ENCODE results near the gene CCDC136. TPM values are rescaled to one million over a fixed set of nuclear protein-coding genes. Genes with fewer than 3 reads are reported as not detected.

CCDC136 gene
- total RNA-seq, 1 experiment from 2014 or later: 11.1 TPM

DNA sequence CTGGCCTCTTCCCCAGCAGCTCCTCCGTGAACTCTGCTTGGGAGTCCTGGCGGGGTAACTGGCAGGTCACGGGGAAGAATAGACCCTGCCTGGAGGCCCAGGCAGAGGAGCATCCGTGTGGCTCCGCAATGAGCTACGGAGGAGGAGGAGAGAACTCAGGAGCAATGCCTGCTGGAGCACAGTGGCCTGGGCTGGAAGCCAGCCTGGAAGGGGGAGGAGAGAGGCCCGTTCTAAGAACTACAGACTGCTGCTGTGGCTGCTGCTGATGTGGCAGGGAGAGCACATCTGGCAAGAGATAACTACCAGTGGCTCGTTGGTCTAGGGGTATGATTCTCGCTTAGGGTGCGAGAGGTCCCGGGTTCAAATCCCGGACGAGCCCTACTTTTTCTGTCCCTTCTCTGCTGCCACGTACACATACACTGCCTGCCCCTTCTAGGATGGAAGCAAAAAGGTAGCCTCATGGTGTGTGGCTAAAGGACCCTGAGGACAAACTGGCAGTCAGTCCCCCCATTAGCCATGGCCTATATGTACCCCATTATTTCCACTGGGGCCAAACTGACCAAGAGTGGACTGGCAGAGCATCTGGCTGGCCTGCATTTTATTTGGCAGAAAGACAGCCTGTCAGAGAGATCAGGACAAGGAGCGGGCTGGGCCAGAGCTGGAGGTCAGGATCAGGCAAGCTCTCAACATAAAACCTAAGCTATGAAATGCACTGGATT lies 8.5 kb upstream of the CCDC136 start:
- Histone ChIP-seq H2AFZ (ENCODE audit: low read depth, low read length, poor library complexity, severe bottlenecking) (no peak overlapping the region), H4K20me1 (ENCODE audit: insufficient read depth) (no peaks in the 10 kb centered on the region), H3K9me3 (ENCODE audit: control insufficient read depth in 1 of 2, insufficient read depth in 1 of 2, low read depth in 1 of 2, low read length in 2 of 2) (no peaks in the 10 kb centered on the region), H3K9me2 (ENCODE audit: insufficient read depth) (no peaks in the 10 kb centered on the region), H3K27ac (ENCODE audit: low read depth, low read length) (no peak overlapping the region), H3K79me2 (ENCODE audit: insufficient read depth, low read length) (no peaks in the 10 kb centered on the region), H3K9ac (ENCODE audit: low read length) (no peak overlapping the region), H3K4me1 (ENCODE audit: control insufficient read depth in 1 of 2, insufficient read depth in 2 of 2, low read length in 2 of 2) (no peaks in the 10 kb centered on the region), H3K4me2 (ENCODE audit: low read length) (no peak overlapping the region), H3K27me3 (ENCODE audit: insufficient read depth, low read length) (no peaks in the 10 kb centered on the region), H3K4me3 (replicated peaks in 1 of 2; ENCODE audit: low read depth in 1 of 2, low read length in 2 of 2) (no peak overlapping the region), H3K36me3 (ENCODE audit: control insufficient read depth in 1 of 2, insufficient read depth in 2 of 2, low read length in 2 of 2) (no peaks in the 10 kb centered on the region)
- POLR2A ChIA-PET: no interaction called here
- DNase-seq (ENCODE audit: low read depth, low spot score) (peak; percentile 8), ATAC-seq (peak; percentile 88)
- CTCF ChIA-PET: no interaction called here
- intact Hi-C loops (cut with micrococcal nuclease): no loop called here
- no TSS peak for BruUV-seq (replicated peaks)
- RAD21 ChIA-PET (ENCODE audit: low non-redundant PET in 1 of 2, low total read pairs in 2 of 2, uncharacterized antibody in 2 of 2, unreplicated experiment in 2 of 2): no interaction called here
- no peak for TF ChIP-seq CBX3 (IDR thresholded peaks at IDR 0.05; ENCODE audit: low read depth)
- TF ChIP-seq, protein P1, sequence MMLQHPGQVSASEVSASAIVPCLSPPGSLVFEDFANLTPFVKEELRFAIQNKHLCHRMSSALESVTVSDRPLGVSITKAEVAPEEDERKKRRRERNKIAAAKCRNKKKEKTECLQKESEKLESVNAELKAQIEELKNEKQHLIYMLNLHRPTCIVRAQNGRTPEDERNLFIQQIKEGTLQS (IDR thresholded peaks at IDR 0.05): peak; percentile 86

DNA sequence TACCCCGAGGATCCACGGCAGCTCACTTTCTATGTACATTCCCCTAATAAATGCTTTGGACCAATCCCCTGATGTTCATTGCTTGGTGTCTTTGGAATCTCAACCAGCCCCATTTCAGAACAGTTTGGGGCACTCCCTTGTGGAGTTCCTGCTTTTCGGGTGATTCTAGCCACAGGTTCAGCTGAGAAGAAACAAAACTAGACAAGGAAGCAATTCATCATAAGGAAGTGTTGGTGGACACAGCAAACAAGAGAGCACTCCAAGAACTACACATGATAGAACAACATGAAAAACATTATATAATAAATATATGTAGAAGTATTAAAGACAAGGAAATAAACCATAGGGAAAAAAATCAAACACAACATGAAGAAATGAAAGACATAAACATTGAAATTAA lies 6.0 kb upstream of the CCDC136 start:
- H3K79me2 ChIP-seq (ENCODE audit: insufficient read depth, low read length): no peaks in the 10 kb centered on the region
- no TSS peak for BruUV-seq (replicated peaks)
- H3K27me3 ChIP-seq (ENCODE audit: insufficient read depth, low read length): no peaks in the 10 kb centered on the region
- H3K4me3 ChIP-seq (replicated peaks in 1 of 2; ENCODE audit: low read depth in 1 of 2, low read length in 2 of 2): no peak overlapping the region
- no peak overlapping the region for H3K4me2 ChIP-seq (ENCODE audit: low read length)
- ATAC-seq (no peak), DNase-seq (ENCODE audit: low read depth, low spot score) (no peak)
- no peaks in the 10 kb centered on the region for H3K9me3 ChIP-seq (ENCODE audit: control insufficient read depth in 1 of 2, insufficient read depth in 1 of 2, low read depth in 1 of 2, low read length in 2 of 2)
- CTCF ChIA-PET: no interaction called here
- RAD21 ChIA-PET (ENCODE audit: low non-redundant PET in 1 of 2, low total read pairs in 2 of 2, uncharacterized antibody in 2 of 2, unreplicated experiment in 2 of 2): no interaction called here
- intact Hi-C loops (cut with micrococcal nuclease): no loop called here
- POLR2A ChIA-PET: no interaction called here
- H3K4me1 ChIP-seq (ENCODE audit: control insufficient read depth in 1 of 2, insufficient read depth in 2 of 2, low read length in 2 of 2): no peaks in the 10 kb centered on the region
- no peak overlapping the region for H3K9ac ChIP-seq (ENCODE audit: low read length)
- H3K36me3 ChIP-seq (ENCODE audit: control insufficient read depth in 1 of 2, insufficient read depth in 2 of 2, low read length in 2 of 2): no peaks in the 10 kb centered on the region
- no peak overlapping the region for H3K27ac ChIP-seq (ENCODE audit: low read depth, low read length)
- no peaks in the 10 kb centered on the region for H4K20me1 ChIP-seq (ENCODE audit: insufficient read depth)
- H2AFZ ChIP-seq (ENCODE audit: low read depth, low read length, poor library complexity, severe bottlenecking): no peak overlapping the region
- no peaks in the 10 kb centered on the region for H3K9me2 ChIP-seq (ENCODE audit: insufficient read depth)
- TF ChIP-seq, protein P2, sequence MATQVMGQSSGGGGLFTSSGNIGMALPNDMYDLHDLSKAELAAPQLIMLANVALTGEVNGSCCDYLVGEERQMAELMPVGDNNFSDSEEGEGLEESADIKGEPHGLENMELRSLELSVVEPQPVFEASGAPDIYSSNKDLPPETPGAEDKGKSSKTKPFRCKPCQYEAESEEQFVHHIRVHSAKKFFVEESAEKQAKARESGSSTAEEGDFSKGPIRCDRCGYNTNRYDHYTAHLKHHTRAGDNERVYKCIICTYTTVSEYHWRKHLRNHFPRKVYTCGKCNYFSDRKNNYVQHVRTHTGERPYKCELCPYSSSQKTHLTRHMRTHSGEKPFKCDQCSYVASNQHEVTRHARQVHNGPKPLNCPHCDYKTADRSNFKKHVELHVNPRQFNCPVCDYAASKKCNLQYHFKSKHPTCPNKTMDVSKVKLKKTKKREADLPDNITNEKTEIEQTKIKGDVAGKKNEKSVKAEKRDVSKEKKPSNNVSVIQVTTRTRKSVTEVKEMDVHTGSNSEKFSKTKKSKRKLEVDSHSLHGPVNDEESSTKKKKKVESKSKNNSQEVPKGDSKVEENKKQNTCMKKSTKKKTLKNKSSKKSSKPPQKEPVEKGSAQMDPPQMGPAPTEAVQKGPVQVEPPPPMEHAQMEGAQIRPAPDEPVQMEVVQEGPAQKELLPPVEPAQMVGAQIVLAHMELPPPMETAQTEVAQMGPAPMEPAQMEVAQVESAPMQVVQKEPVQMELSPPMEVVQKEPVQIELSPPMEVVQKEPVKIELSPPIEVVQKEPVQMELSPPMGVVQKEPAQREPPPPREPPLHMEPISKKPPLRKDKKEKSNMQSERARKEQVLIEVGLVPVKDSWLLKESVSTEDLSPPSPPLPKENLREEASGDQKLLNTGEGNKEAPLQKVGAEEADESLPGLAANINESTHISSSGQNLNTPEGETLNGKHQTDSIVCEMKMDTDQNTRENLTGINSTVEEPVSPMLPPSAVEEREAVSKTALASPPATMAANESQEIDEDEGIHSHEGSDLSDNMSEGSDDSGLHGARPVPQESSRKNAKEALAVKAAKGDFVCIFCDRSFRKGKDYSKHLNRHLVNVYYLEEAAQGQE (IDR thresholded peaks at IDR 0.05; ENCODE audit: low read depth): no peak
- TF ChIP-seq SIN3A (IDR thresholded peaks at IDR 0.05; ENCODE audit: low read depth) (no peak), RAD21 (IDR thresholded peaks at IDR 0.05; ENCODE audit: low read depth) (no peak), ZNF274 (IDR thresholded peaks at IDR 0.05; ENCODE audit: low read depth, low read length) (no peak), SRF (IDR thresholded peaks at IDR 0.05; ENCODE audit: low read depth) (no peak), ZFX (IDR thresholded peaks at IDR 0.05) (no peak), YY1 (IDR thresholded peaks at IDR 0.05; ENCODE audit: extremely low read depth, insufficient replicate concordance, low read depth, low read length) (no peak), POLR2AphosphoS5 (IDR thresholded peaks at IDR 0.05; ENCODE audit: low read depth, low read length) (no peak)
- TF ChIP-seq, protein P3, sequence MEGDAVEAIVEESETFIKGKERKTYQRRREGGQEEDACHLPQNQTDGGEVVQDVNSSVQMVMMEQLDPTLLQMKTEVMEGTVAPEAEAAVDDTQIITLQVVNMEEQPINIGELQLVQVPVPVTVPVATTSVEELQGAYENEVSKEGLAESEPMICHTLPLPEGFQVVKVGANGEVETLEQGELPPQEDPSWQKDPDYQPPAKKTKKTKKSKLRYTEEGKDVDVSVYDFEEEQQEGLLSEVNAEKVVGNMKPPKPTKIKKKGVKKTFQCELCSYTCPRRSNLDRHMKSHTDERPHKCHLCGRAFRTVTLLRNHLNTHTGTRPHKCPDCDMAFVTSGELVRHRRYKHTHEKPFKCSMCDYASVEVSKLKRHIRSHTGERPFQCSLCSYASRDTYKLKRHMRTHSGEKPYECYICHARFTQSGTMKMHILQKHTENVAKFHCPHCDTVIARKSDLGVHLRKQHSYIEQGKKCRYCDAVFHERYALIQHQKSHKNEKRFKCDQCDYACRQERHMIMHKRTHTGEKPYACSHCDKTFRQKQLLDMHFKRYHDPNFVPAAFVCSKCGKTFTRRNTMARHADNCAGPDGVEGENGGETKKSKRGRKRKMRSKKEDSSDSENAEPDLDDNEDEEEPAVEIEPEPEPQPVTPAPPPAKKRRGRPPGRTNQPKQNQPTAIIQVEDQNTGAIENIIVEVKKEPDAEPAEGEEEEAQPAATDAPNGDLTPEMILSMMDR (IDR thresholded peaks at IDR 0.05 in 2 of 3, conservative IDR thresholded peaks at IDR 0.05 in 1 of 3; ENCODE audit: borderline replicate concordance in 1 of 3, insufficient read depth in 1 of 3, low read depth in 2 of 3, low read length in 2 of 3): no peak
- TF ChIP-seq, protein P4, sequence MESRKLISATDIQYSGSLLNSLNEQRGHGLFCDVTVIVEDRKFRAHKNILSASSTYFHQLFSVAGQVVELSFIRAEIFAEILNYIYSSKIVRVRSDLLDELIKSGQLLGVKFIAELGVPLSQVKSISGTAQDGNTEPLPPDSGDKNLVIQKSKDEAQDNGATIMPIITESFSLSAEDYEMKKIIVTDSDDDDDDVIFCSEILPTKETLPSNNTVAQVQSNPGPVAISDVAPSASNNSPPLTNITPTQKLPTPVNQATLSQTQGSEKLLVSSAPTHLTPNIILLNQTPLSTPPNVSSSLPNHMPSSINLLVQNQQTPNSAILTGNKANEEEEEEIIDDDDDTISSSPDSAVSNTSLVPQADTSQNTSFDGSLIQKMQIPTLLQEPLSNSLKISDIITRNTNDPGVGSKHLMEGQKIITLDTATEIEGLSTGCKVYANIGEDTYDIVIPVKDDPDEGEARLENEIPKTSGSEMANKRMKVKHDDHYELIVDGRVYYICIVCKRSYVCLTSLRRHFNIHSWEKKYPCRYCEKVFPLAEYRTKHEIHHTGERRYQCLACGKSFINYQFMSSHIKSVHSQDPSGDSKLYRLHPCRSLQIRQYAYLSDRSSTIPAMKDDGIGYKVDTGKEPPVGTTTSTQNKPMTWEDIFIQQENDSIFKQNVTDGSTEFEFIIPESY (IDR thresholded peaks at IDR 0.05; ENCODE audit: extremely low read depth, insufficient replicate concordance, low read length): no peak
